GM19467 (cell line): Measurements from ENCODE around the gene SYNJ2.
"Not testable (repeated sequence)": the region's sequence is repeated elsewhere in the genome, so short reads cannot be mapped to it uniquely, and the experiment has no call there.

Experiments
- ATAC-seq: cut with Tn5 transposase; IDR thresholded peaks from one replicate; pipeline ENCODE4 v1.9.1; 2021; ENCODE audit warnings: mild to moderate bottlenecking, moderate library complexity; ENCODE audit not compliant: unreplicated experiment

Gene SYNJ2

DNA sequence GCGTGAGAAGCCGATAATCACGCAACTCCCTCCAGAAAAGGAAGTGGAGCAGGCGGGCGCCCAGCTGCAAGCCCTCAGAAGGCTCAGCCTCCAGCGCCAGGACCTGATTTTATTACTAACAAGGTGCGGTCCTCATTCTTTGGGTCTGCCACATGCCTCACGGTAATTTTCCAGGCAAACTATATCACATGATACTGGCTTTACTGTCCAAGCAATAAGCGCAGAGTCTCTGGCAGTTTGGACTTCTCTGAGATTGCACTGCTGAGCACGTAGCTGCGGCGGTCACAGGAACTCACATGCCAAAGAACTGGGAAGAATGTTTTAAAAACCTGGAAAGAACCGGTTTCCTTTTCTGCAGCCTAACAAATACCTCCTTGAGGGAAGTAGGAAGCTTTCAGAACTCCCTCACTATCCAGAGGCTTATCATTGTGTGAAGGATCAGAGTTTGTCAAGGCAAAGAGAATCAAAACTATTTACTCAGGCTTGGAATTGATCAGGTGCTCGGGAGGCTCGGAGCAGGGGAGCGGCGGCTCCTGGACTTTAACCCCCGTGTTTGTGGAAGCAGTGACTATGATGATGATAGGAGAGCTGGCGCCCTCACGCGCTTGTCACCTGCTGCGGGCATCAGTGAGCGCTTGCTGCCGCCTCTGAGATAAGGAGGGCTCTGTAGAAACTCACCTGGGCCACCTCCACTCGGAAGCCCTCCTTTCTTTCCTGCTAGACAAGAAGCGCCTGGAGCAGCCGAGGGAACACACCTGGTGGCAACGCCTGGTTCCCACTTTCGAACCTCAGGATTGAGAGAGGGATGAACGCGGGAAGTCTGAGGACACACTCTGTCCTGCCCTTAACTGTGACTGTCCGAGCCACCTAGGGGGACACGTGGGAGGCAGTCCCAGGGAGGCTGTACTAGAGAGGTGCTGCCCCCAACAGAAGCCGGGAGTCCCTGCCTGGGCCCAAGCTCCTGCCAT is 27.2 kb upstream of the SYNJ2 start:
- no peak for ATAC-seq

- no peak for ATAC-seq
These were observed 26.0 kb upstream of the SYNJ2 start for GRCh38 chr6:157955675-157956074.

- no peak for ATAC-seq
These were observed 25.4 kb upstream of the SYNJ2 start for GRCh38 chr6:157956171-157956730.

DNA sequence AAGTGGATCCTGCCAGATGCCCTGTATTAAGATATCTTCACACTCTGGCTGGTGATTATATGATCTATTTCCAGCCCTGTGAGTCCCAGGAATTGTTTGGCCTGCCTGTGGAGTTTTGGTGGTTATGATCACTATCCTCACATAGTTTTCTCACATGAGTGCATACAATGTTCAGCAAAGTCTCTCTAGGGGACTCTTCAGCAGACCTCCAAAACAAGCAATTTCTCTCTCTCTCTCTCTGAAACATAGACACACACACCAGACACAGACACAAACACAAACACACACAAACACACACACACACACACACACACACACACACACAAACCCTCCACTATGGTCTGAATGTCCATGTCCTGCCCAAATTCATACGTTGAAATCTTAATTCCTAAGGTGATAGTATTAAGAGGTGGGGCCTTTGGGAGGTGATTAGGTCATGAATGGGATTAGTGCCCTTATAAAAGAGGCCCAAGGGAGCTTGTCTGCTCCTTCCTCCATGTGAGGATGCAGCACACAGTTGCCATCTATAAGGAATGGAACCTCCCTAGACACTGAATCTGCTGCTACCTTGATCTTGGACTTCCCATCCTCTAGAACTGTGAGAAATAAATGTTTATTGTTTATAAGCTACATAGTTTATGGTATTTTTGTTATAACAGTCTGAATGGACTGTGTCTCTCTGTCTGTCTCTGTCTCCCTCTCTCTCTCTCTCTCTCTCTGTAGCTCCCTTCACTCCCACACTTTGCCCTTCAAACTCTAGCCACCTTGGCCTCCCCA is 22.0 kb upstream of the SYNJ2 start:
- no peak for ATAC-seq

DNA sequence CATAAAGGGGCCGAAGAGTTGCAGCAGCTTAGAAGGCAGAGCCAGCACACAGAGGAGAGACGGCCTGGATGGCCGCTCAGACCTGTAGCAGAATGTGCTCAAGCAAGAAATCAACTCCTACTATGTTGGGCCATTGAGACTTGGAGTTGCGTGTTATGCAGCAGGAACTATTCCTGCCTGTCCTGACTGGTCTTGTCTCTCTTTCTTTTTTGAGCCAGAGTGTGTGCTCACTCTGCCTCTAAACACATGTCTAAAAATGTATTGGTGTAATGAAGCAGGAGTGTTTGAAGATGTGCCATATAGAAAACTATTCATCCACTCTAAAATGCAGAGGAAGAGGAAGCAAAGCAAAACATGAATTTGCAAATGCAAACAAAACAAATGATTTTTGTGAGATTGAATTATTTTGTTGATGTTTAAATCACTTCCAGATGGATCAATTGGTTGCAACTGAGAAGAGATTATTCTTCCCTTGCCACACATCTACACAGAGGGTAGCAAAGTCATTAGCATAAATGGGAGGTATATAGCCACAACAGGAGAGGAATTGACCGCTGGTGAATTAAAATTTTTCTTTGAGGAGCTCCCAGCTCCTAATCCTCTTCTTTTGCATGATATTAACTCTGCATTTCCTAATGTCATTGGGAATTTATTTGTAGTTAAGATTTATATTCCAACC is 20.4 kb upstream of the SYNJ2 start:
- ATAC-seq = no peak

DNA sequence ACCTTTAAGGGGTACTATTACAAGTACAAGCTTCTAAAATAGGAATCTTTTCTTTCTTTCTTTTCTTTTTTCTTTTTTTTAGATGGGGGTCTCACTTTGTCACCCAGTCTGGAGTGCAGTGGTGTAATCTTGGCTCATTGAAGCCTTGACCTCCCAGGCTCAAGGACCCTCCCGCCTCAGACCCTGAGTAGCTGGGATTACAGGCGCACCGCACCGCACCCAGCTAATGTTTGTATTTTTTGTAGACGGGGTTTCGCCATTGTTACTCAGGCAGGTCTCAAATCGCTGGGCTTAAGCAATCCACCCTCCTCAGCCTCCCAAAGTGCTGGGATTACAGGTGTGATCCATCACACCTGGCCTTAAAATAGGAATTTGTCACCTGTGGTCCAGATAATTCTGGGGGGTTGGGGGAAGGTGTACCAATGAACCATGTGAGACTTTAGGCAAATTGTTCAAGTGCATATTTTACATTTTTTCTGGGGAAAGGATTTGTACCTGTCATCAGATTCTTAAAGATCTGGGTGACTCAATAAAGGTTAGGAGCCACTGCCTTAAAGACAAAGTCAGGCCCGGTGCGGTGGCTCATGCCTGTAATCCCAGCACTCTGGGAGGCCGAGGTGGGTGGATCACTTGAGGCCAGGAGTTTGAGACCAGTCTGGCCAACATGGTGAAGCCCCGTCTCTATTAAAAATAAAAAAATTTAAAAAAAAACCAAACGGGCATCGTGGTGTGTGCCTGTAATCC is 19.7 kb upstream of the SYNJ2 start:
- no peak for ATAC-seq

DNA sequence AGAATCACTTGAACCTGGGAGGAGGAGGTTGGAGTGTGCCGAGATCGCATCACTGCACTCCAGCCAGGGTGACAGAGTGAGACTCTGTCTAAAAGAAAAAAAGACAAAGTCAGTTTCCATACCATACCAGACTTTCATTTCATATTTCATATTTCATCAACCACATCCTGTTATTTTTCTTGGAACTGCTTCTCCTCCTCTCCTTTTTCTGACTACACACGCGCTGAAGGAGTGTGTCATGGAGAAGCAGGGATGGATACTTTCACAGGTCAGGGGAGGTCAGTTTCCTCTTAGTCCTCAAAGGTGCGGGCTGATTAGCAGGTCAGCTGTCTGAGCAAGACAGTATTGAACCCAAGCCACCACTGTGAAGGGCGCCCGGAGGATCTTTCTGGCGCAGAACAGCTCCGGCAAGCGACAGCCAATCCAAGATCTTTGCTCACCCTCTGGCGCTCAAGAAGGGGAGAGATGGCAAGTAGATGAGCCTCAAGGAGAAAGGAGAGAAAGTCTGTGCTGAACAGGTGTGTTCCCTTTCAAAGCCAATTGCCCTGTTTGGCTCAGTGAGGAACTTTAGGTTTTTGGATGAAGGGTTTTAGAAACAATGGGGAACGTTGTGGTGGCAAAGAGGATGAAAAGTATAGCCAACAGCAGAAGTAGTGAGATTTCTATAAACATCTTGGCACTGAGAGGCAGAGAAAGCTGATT is 18.9 kb upstream of the SYNJ2 start:
- no peak for ATAC-seq

- no peak for ATAC-seq
These were observed 17.6 kb upstream of the SYNJ2 start for GRCh38 chr6:157964100-157964499.

- no peak for ATAC-seq
These were observed 16.3 kb upstream of the SYNJ2 start for GRCh38 chr6:157965387-157965786.

GRCh38 chr6:157966589-157966977 is 15.1 kb upstream of the SYNJ2 start:
- ATAC-seq = no peak

- ATAC-seq = no peak
These were observed 14.6 kb upstream of the SYNJ2 start for GRCh38 chr6:157967020-157967419.

DNA sequence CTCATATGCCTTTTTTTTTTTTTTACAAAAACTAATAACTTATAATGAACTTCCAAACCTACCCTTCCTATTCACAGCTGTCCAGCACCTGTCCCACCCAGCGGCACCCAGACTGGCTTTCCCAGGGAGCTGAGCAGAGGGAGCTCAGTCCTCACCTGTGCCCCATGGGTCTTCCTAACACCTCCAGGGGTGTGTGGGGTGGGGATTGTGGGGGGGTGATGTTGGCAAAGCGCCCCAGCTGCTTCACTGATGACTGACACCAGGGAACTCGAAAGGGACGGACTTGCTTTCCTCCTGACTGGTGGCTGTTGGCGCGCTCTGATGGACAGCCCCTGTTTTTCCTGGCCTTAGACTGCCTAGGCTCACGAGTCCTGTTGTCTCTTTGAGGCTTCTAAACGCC is 14.2 kb upstream of the SYNJ2 start:
- no peak for ATAC-seq

DNA sequence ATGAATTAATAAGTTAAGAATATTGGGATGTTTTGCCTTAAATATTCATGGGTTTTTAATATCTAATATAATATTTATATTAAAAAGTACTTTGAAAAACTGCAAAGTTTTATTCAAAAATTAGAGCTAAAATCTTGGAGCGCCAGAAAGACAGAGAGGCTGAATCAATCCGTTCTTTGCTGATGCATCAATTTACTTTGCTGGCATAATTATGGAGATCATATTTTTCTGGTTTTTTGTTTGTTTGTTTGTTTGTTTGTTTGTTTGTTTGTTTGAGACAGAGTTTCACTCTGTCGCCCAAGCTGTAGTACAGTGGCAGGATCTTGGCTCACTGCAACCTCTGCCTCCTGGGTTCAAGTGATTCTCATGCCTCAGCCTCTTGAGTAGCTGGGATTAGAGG is 9.5 kb upstream of the SYNJ2 start:
- not testable (repeated sequence) for ATAC-seq

GRCh38 chr6:157974341-157974894 is 7.2 kb upstream of the SYNJ2 start:
- no peak for ATAC-seq

DNA sequence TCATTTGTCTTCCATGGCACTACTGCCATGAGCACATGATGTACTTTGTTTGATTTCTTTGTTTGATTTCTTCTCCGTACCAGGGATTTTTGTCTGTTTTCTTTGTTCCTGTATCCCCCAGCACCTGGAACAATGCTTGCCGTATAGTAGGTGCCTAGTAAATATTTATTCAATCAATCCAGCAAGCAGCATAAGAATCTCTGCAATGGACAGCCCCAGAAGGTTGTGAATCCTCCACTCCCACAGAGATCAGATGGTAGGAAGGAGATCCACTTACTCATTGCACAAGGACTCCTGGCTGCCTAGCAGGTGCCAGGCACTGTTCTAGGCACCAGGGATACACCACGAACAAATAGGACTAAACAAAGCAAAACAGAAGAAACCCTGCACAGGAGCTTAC is 6.7 kb upstream of the SYNJ2 start:
- ATAC-seq = no peak

- no peak for ATAC-seq
These were observed 6.2 kb upstream of the SYNJ2 start for GRCh38 chr6:157975456-157975855.

GRCh38 chr6:157976345-157977175 is 5.1 kb upstream of the SYNJ2 start:
- ATAC-seq = no peak

GRCh38 chr6:157977176-157977804 is 4.4 kb upstream of the SYNJ2 start:
- ATAC-seq = no peak
